Measurements from ENCODE around the gene PTBP2. TPM values are rescaled to one million over a fixed set of nuclear protein-coding genes. Genes with fewer than 3 reads are reported as not detected.

The PTBP2 gene
- total RNA-seq, 1 experiment from 2014 or later: 13.2 TPM

GRCh38 chr1:96752394-96752793 is 30.8 kb downstream of the PTBP2 start:
- DNase-seq (ENCODE audit: low read depth, low spot score): no peak
- no TSS peak for BruUV-seq (replicated peaks)
- Histone ChIP-seq H3K27ac (ENCODE audit: low read depth, low read length) (no peak overlapping the region), H3K27me3 (ENCODE audit: insufficient read depth, low read length) (no peaks in the 10 kb centered on the region), H3K36me3 (ENCODE audit: control insufficient read depth in 1 of 2, insufficient read depth in 2 of 2, low read length in 2 of 2) (peaks cover 15 to 42% of the 10 kb centered on the region in 2 experiments; a peak in 3 of 4 replicates), H2AFZ (ENCODE audit: low read depth, low read length, poor library complexity, severe bottlenecking) (no peak overlapping the region), H3K4me1 (ENCODE audit: control insufficient read depth in 1 of 2, insufficient read depth in 2 of 2, low read length in 2 of 2) (no peaks in the 10 kb centered on the region), H4K20me1 (ENCODE audit: insufficient read depth) (peaks cover 8% of the 10 kb centered on the region; the same call in 1 of the 2 replicates), H3K9me2 (ENCODE audit: insufficient read depth) (no peaks in the 10 kb centered on the region), H3K9ac (ENCODE audit: low read length) (no peak overlapping the region), H3K9me3 (ENCODE audit: control insufficient read depth in 1 of 2, insufficient read depth in 1 of 2, low read depth in 1 of 2, low read length in 2 of 2) (no peaks in the 10 kb centered on the region), H3K4me2 (ENCODE audit: low read length) (no peak overlapping the region), H3K4me3 (replicated peaks in 1 of 2; ENCODE audit: low read depth in 1 of 2, low read length in 2 of 2) (no peak overlapping the region), H3K79me2 (ENCODE audit: insufficient read depth, low read length) (peaks cover 97% of the 10 kb centered on the region)
- no peak for ATAC-seq
- TF ChIP-seq, protein P1, sequence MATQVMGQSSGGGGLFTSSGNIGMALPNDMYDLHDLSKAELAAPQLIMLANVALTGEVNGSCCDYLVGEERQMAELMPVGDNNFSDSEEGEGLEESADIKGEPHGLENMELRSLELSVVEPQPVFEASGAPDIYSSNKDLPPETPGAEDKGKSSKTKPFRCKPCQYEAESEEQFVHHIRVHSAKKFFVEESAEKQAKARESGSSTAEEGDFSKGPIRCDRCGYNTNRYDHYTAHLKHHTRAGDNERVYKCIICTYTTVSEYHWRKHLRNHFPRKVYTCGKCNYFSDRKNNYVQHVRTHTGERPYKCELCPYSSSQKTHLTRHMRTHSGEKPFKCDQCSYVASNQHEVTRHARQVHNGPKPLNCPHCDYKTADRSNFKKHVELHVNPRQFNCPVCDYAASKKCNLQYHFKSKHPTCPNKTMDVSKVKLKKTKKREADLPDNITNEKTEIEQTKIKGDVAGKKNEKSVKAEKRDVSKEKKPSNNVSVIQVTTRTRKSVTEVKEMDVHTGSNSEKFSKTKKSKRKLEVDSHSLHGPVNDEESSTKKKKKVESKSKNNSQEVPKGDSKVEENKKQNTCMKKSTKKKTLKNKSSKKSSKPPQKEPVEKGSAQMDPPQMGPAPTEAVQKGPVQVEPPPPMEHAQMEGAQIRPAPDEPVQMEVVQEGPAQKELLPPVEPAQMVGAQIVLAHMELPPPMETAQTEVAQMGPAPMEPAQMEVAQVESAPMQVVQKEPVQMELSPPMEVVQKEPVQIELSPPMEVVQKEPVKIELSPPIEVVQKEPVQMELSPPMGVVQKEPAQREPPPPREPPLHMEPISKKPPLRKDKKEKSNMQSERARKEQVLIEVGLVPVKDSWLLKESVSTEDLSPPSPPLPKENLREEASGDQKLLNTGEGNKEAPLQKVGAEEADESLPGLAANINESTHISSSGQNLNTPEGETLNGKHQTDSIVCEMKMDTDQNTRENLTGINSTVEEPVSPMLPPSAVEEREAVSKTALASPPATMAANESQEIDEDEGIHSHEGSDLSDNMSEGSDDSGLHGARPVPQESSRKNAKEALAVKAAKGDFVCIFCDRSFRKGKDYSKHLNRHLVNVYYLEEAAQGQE (IDR thresholded peaks at IDR 0.05; ENCODE audit: low read depth): no peak
- TF ChIP-seq YY1 (IDR thresholded peaks at IDR 0.05; ENCODE audit: extremely low read depth, insufficient replicate concordance, low read depth, low read length) (no peak), CBX3 (IDR thresholded peaks at IDR 0.05; ENCODE audit: low read depth) (no peak), CEBPB (IDR thresholded peaks at IDR 0.05; ENCODE audit: low read depth) (no peak), ELF1 (IDR thresholded peaks at IDR 0.05; ENCODE audit: borderline replicate concordance, low read depth) (no peak), SRF (IDR thresholded peaks at IDR 0.05; ENCODE audit: low read depth) (no peak), ZFX (IDR thresholded peaks at IDR 0.05) (no peak), EGR1 (IDR thresholded peaks at IDR 0.05; ENCODE audit: low read depth) (no peak), CTCF (IDR thresholded peaks at IDR 0.05 in 2 of 3, conservative IDR thresholded peaks at IDR 0.05 in 1 of 3; ENCODE audit: borderline replicate concordance in 1 of 3, insufficient read depth in 1 of 3, low read depth in 2 of 3, low read length in 2 of 3) (no peak)
- ChIA-PET CTCF (no interaction called here), POLR2A (no interaction called here), RAD21 (ENCODE audit: low non-redundant PET in 1 of 2, low total read pairs in 2 of 2, uncharacterized antibody in 2 of 2, unreplicated experiment in 2 of 2) (no interaction called here)
- intact Hi-C loops (cut with micrococcal nuclease): no loop called here

Data from HCT116 (cell line).